AG10803 (cell line): ENCODE measurements around the gene FAM107A.

Source experiments
- DNase-seq: peaks from one replicate; pipeline ENCODE4 v3.0.0; 2010; ENCODE audit warnings: low read depth
- H3K4me3 ChIP-seq: 2 replicates; pipeline ENCODE4 v1.5.1; 2011; ENCODE audit warnings: mild to moderate bottlenecking, low read length, control low read depth
- CTCF ChIP-seq: conservative IDR thresholded peaks from 2 replicates; pipeline ENCODE4 v1.5.1; 2011; ENCODE audit warnings: mild to moderate bottlenecking, low read length, control low read depth, inconsistent platforms

FAM107A gene

GRCh38 chr3:58621086-58621830 is 44.1 kb upstream of the FAM107A start:
- no peak for DNase-seq
- H3K4me3 ChIP-seq: no peak overlapping the region
- no peak for TF ChIP-seq CTCF

DNA sequence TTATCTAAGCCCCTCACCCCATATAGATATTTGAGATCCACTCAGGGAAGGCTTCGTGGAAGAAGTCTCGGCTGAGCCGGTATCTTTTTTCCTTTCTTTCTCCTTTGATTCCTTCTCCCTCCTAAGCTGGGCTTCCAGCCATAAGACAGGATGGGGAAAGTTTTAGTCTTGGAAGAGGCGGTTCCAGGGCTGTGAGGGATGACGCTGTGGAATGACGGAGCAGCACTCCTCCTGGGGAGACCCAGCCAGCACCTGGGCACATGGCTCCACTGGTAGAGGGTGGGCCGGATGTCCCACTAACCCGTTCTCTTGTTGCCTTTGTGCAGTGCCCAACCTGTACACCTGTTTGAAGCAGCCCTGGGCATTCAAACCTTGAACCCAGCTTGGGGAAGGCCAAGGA is 43.2 kb upstream of the FAM107A start:
- TF ChIP-seq CTCF: no peak
- no peak overlapping the region for H3K4me3 ChIP-seq
- no peak for DNase-seq

GRCh38 chr3:58617338-58617761 is 40.2 kb upstream of the FAM107A start:
- H3K4me3 ChIP-seq: no peak overlapping the region
- TF ChIP-seq CTCF: no peak
- no peak for DNase-seq

DNA sequence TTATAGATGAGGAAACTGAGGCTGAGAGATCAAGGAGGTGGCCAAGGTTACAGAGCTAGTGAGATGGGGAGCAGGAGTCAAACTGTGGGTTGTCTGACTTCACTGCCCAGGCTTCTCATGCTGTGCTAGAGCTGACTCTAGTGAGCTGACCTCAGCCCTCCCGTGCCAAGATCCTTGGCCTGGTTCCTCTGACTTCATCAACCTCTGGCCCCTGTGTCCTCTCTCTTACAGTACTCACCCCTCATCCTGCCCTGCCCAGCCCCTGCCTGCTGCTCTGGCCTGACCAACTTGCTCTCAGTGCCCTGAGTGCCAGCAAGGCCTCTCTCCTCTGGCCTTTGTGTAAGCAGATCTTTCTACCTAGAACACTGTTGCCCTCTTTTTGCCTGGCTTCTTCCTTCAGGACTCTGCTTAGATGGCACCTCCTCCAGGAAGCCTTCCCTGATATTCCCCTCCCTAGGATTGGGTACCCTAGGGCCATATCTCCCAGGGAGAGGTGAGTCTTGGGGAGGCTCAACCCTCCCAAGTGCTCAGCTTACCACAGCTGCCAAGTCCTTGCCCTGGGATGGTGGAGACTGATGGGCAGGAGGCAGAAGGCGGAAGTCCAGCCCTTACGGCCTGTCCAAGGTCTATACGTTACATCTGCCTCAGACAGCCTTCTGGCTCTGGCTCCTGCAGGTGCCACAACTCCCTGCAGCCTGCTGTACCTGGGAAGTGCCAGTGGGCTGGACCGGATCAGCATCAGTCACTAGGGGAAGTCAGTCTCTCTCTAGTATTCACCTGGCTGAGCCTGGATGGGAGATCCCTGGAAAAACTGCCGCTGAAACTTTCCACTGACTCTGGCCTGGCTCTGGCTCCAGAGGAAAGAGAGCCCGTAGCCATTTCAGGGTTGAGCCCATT is 36.3 kb upstream of the FAM107A start:
- no peak overlapping the region for H3K4me3 ChIP-seq
- no peak for DNase-seq
- TF ChIP-seq CTCF: no peak

DNA sequence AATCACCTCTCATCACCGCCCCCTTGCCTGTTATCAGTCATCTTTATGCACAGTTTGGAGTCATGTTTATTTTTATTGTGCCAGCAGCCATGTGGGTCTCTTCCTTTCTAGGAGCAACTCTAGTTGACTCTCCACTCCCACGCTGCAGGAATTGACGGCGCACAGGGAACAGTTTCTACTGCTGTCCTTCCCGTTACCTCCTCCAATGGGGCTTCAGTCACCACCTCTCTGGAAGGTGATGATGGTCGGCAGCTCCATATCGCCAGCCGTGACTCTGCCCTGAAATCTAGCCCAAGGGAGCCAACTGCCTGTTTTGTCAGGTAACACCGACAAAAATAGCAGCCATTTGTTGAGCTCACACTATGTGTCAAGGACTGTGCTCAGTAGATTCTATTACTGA is 35.6 kb upstream of the FAM107A start:
- H3K4me3 ChIP-seq: no peak overlapping the region
- no peak for TF ChIP-seq CTCF
- no peak for DNase-seq

- no peak for TF ChIP-seq CTCF
- no peak overlapping the region for H3K4me3 ChIP-seq
- no peak for DNase-seq
These were observed 32.8 kb upstream of the FAM107A start for GRCh38 chr3:58609990-58610389.
